GM12892 (cell line): ENCODE data around the gene RPTOR.

Source experiments
- POLR2A ChIP-seq: IDR thresholded peaks from 2 replicates; pipeline ENCODE4 v1.6.1; 2011; ENCODE audit warnings: low read depth, low read length, control low read depth
- TAF1 ChIP-seq: IDR thresholded peaks from 2 replicates; pipeline ENCODE4 v1.6.1; 2011; ENCODE audit warnings: low read depth, mild to moderate bottlenecking, control low read depth, low read length, borderline replicate concordance

DNA sequence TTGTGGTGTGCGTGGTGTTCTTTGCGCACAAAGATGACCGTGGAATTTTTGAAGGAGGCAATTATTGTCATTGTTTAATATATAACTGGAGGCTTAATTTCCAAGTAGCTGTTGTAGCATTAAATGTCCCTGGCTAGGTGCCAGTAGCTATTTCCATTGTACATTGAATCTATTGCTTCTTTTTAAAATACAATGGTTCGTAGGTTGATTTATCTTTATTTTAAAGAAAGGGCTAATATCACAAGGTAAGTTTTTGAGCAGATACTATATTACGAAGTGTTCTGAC, 127.1 kb downstream of the RPTOR start:
- TF ChIP-seq TAF1 (no peak), POLR2A (no peak)
